Measurements from ENCODE around the gene MTOR.

DNA sequence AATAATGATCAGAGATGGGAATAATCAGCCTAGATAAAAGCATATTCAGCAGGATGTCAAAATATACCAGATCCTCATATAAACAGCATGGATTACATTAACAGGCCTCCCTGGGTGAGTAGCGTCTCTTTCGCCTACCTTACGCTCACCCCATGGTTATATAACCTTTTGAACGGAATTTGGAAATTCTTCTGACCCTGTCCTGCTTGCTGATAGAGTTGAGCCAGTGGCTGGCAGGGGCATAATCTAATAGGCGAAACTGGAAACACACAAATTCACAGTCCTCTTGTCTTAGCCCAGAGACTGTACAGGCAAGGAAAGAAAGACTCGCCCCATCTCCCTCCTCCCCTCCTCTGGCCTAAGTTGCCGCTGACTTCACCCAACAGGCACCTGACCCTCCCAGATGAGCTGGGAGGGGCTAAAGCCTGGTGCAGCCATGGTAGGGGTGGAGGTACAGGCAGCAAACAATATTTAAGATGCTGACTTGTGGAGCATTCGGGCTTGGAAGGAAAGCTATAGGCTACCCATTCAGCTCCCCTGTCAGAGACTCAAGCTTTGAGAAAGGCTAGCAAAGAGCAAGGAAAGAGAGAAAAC is 73.4 kb downstream of the MTOR start, which contains the start of gene ANGPTL7:
- TF ChIP-seq POLR2AphosphoS5 (IDR thresholded peaks at IDR 0.05; ENCODE audit: borderline replicate concordance, low read depth, low read length), result no peak
- TF ChIP-seq EZH2 (IDR thresholded peaks at IDR 0.05), result no peak
- TF ChIP-seq FOXP2 (optimal IDR thresholded peaks at IDR 0.05; ENCODE audit: control extremely low read depth, extremely low read length, insufficient read depth), result no peak
